GM19023 (cell line): Measurements from ENCODE around the gene ANKRD6.
A peak's percentile ranks its signal among the peaks of the same experiment; 100 is the strongest.
"Not testable (repeated sequence)": the region's sequence is repeated elsewhere in the genome, so short reads cannot be mapped to it uniquely, and the experiment has no call there.

Experiments used
- ATAC-seq: cut with Tn5 transposase; IDR thresholded peaks from one replicate; pipeline ENCODE4 v1.9.1; 2021; ENCODE audit warnings: mild to moderate bottlenecking, moderate library complexity; ENCODE audit not compliant: unreplicated experiment

ANKRD6 gene

GRCh38 chr6:89432875-89433251 lies at the start of gene ANKRD6:
ANKRD6 (plus strand) TSS chr6:89433152; CDS start chr6:89566977, 133,825 bp downstream.
- peak; percentile 84 for ATAC-seq

- ATAC-seq = no peak
Observed at GRCh38 chr6:89385156-89385667, 47.7 kb upstream of the ANKRD6 start.

GRCh38 chr6:89385846-89386245 lies 47.1 kb upstream of the ANKRD6 start:
- ATAC-seq = no peak

GRCh38 chr6:89386917-89387491 lies 45.9 kb upstream of the ANKRD6 start:
- peak; percentile 37 for ATAC-seq

- ATAC-seq = peak; percentile 88
Observed at GRCh38 chr6:89387516-89388201, 45.3 kb upstream of the ANKRD6 start.

- no peak for ATAC-seq
Observed at GRCh38 chr6:89388846-89389245, 44.1 kb upstream of the ANKRD6 start.

GRCh38 chr6:89392823-89393222 lies 40.1 kb upstream of the ANKRD6 start:
- no peak for ATAC-seq

- ATAC-seq = no peak
Observed at GRCh38 chr6:89393659-89394058, 39.3 kb upstream of the ANKRD6 start.

- ATAC-seq = not testable (repeated sequence)
Observed at GRCh38 chr6:89397884-89398283, 35.1 kb upstream of the ANKRD6 start.

GRCh38 chr6:89398762-89399525 lies 34.0 kb upstream of the ANKRD6 start:
- ATAC-seq = no peak

GRCh38 chr6:89400050-89400449 lies 32.9 kb upstream of the ANKRD6 start:
- no peak for ATAC-seq

GRCh38 chr6:89400912-89401399 lies 32.0 kb upstream of the ANKRD6 start:
- no peak for ATAC-seq

GRCh38 chr6:89402776-89403175 lies 30.2 kb upstream of the ANKRD6 start:
- no peak for ATAC-seq

- no peak for ATAC-seq
Observed at GRCh38 chr6:89404512-89404911, 28.4 kb upstream of the ANKRD6 start.

GRCh38 chr6:89406141-89406540 lies 26.8 kb upstream of the ANKRD6 start:
- no peak for ATAC-seq

GRCh38 chr6:89409461-89410035 lies 23.4 kb upstream of the ANKRD6 start:
- ATAC-seq = no peak

- no peak for ATAC-seq
Observed at GRCh38 chr6:89410231-89410761, 22.7 kb upstream of the ANKRD6 start.

- no peak for ATAC-seq
Observed at GRCh38 chr6:89410788-89411144, 22.2 kb upstream of the ANKRD6 start.

- peak; percentile 50 for ATAC-seq
Observed at GRCh38 chr6:89411145-89412070, 21.5 kb upstream of the ANKRD6 start.
